SK-N-SH (cell line): Measurements from ENCODE around the gene CERCAM. TPM values are rescaled to one million over a fixed set of nuclear protein-coding genes. Genes with fewer than 3 reads are reported as not detected.

Experiments
- CTCF ChIA-PET: fragments of 300-600, 350-600 bp; formaldehyde crosslinking; extraction: SDS; loops from one replicate; lab custom pipeline; 2021; lab: Yijun Ruan, JAX
- POLR2A ChIA-PET: fragments of 350-600 bp; sonication (Branson Sonifier 250); formaldehyde crosslinking; extraction: SDS; loops from one replicate; lab custom pipeline; 2020; ENCODE audit warnings: antibody characterized with exemption, inconsistent platforms; lab: Yijun Ruan, JAX
- DNase-seq: peaks from one replicate; pipeline ENCODE4 v3.0.0; 2012
- H2AFZ ChIP-seq: fragments of 200-600 bp; sonication (generic); 2 replicates; pipeline ENCODE4 v1.8.1; 2016; ENCODE audit warnings: antibody characterized with exemption, mild to moderate bottlenecking, low read depth
- H3F3A ChIP-seq: fragments of 200-600 bp; sonication (generic); replicated peaks from 2 replicates; pipeline ENCODE3; 2016; ENCODE audit warnings: antibody characterized with exemption, mild to moderate bottlenecking; ENCODE audit not compliant: insufficient read depth
- H3K27ac ChIP-seq, 2 experiments: fragments of 200-500 bp in 1 of 2; fragments of 200-600 bp in 1 of 2; sonication (Bioruptor generic) in 1 of 2; sonication (generic), shearing (Covaris generic) in 1 of 2; 2 replicates each; pipeline versions ENCODE4 v1.5.1 to v1.6.1; 2014 to 2016; ENCODE audit warnings: low read depth in 2 of 2, inconsistent platforms in 1 of 2, low read length in 1 of 2, mild to moderate bottlenecking in 1 of 2, mixed read lengths in 1 of 2
- H3K27me3 ChIP-seq: fragments of 200-600 bp; sonication (generic), shearing (Covaris generic); 2 replicates; pipeline ENCODE4 v1.6.1; 2016; ENCODE audit warnings: mixed run types; ENCODE audit not compliant: insufficient read depth
- H3K36me3 ChIP-seq, 2 experiments: fragments of 200-500 bp in 1 of 2; fragments of 200-600 bp in 1 of 2; sonication (Bioruptor generic) in 1 of 2; sonication (generic) in 1 of 2; replicated peaks in 1 of 2; 2 replicates each; pipeline versions ENCODE3 to v1.5.1; 2014 to 2016; ENCODE audit warnings: low read length in 1 of 2, mild to moderate bottlenecking in 1 of 2; ENCODE audit not compliant: insufficient read depth in 2 of 2, control insufficient read depth in 1 of 2
- H3K4me1 ChIP-seq, 2 experiments: fragments of 200-500 bp in 1 of 2; fragments of 200-600 bp in 1 of 2; sonication (Bioruptor generic) in 1 of 2; sonication (generic), shearing (Covaris generic) in 1 of 2; 2 replicates each; pipeline versions ENCODE4 v1.5.1 to v1.6.1; 2014 to 2016; ENCODE audit warnings: low read depth in 1 of 2, low read length in 1 of 2, mixed run types in 1 of 2; ENCODE audit not compliant: insufficient read depth in 2 of 2, control insufficient read depth in 1 of 2
- H3K4me2 ChIP-seq: fragments of 200-600 bp; sonication (generic), shearing (Covaris generic); 2 replicates; pipeline ENCODE4 v1.6.1; 2017; ENCODE audit warnings: mixed run types
- H3K4me3 ChIP-seq, 2 experiments: fragments of 200-500 bp in 1 of 2; fragments of 200-600 bp in 1 of 2; sonication (Bioruptor generic) in 1 of 2; sonication (generic), shearing (Covaris generic) in 1 of 2; 2 replicates each; pipeline versions ENCODE4 v1.5.1 to v1.8.1; 2014 to 2016; ENCODE audit warnings: low read depth in 2 of 2, inconsistent platforms in 1 of 2, low read length in 1 of 2, mild to moderate bottlenecking in 1 of 2, mixed read lengths in 1 of 2, moderate library complexity in 1 of 2
- H3K79me2 ChIP-seq: fragments of 200-600 bp; sonication (generic); 2 replicates; pipeline ENCODE4 v1.8.1; 2017; ENCODE audit warnings: mild to moderate bottlenecking; ENCODE audit not compliant: insufficient read depth
- H3K9ac ChIP-seq: fragments of 200-600 bp; sonication (generic); 2 replicates; pipeline ENCODE4 v1.6.1; 2017; ENCODE audit warnings: mixed run types
- H3K9me2 ChIP-seq: fragments of 200-600 bp; sonication (generic); 2 replicates; pipeline ENCODE4 v1.6.1; 2017; ENCODE audit warnings: mixed run types
- H3K9me3 ChIP-seq: fragments of 200-600 bp; sonication (generic); 2 replicates; pipeline ENCODE4 v1.6.1; 2017; ENCODE audit warnings: mixed run types, mild to moderate bottlenecking, moderate library complexity
- H4K20me1 ChIP-seq: fragments of 200-600 bp; sonication (generic); 2 replicates; pipeline ENCODE4 v1.6.1; 2017; ENCODE audit warnings: mild to moderate bottlenecking, mixed run types; ENCODE audit not compliant: insufficient read depth
- CHD2 ChIP-seq: fragments of 150-350 bp; IDR thresholded peaks from 2 replicates; pipeline ENCODE4 v1.6.1; 2018; ENCODE audit warnings: low read length; ENCODE audit not compliant: partially characterized antibody
- EP300 ChIP-seq, 2 experiments: IDR thresholded peaks; 2 replicates each; pipeline versions ENCODE4 v1.4.0 to v1.6.1; 2012; ENCODE audit warnings: borderline replicate concordance in 1 of 2, low read depth in 1 of 2, low read length in 1 of 2
- FOSL2 ChIP-seq: IDR thresholded peaks from 2 replicates; pipeline ENCODE4 v1.4.0; 2012; ENCODE audit warnings: low read depth, mild to moderate bottlenecking, moderate library complexity, borderline replicate concordance
- FOXM1 ChIP-seq: IDR thresholded peaks from 2 replicates; pipeline ENCODE4 v1.4.0; 2012; ENCODE audit warnings: low read depth, mild to moderate bottlenecking
- GABPA ChIP-seq: IDR thresholded peaks from 2 replicates; pipeline ENCODE4 v1.4.0; 2012; ENCODE audit warnings: low read depth, mild to moderate bottlenecking
- NRF1 ChIP-seq: IDR thresholded peaks from 2 replicates; pipeline ENCODE4 v1.6.1; 2012; ENCODE audit warnings: low read depth, mild to moderate bottlenecking, low read length
- POLR2AphosphoS5 ChIP-seq: IDR thresholded peaks from 2 replicates; pipeline ENCODE4 v1.6.1; 2012; ENCODE audit warnings: low read depth, low read length
- RAD21 ChIP-seq: IDR thresholded peaks from 2 replicates; pipeline ENCODE4 v1.6.1; 2012; ENCODE audit warnings: mild to moderate bottlenecking, low read length
- RFX5 ChIP-seq: IDR thresholded peaks from 2 replicates; pipeline ENCODE4 v1.6.1; 2012; ENCODE audit warnings: mild to moderate bottlenecking, improper control_type of control experiment, low read length
- SMC3 ChIP-seq: IDR thresholded peaks from 2 replicates; pipeline ENCODE4 v1.6.1; 2012; ENCODE audit warnings: low read depth, low read length, improper control_type of control experiment
- TAF1 ChIP-seq: IDR thresholded peaks from 2 replicates; pipeline ENCODE4 v1.6.1; 2012; ENCODE audit warnings: low read depth, mild to moderate bottlenecking, low read length, moderate library complexity, borderline replicate concordance
- TEAD4 ChIP-seq: IDR thresholded peaks from 2 replicates; pipeline ENCODE4 v1.4.0; 2012; ENCODE audit warnings: mild to moderate bottlenecking, borderline replicate concordance; ENCODE audit not compliant: insufficient read depth
- YY1 ChIP-seq: IDR thresholded peaks from 2 replicates; pipeline ENCODE4 v1.4.0; 2012; ENCODE audit warnings: low read depth, mild to moderate bottlenecking
- WGBS: methylation state at CpG from one replicate; pipeline ENCODE4 v1.1.6; 2017; ENCODE audit warnings: low lambda C conversion rate; 5-methylcytosine and 5-hydroxymethylcytosine counted together
- polyA plus RNA-seq, 3 experiments: library from polyadenylated mRNA; depleted of rRNA; stranded (reverse); fragments of >200 nt; gene quantifications; 2 replicates each; pipeline ENCODE4 v1.2.3, GENCODE V29; 2012
- TF ChIP-seq, protein P1 (sequence below): IDR thresholded peaks from 2 replicates; pipeline ENCODE4; 2012
- TF ChIP-seq, protein P2 (sequence below): fragments of 150-350 bp; IDR thresholded peaks from 2 replicates; pipeline ENCODE4 v1.6.1; 2017; ENCODE audit warnings: antibody characterized with exemption, low read length, low read depth, borderline replicate concordance
- TF ChIP-seq, protein P3 (sequence below): fragments of 200-600 bp; sonication (generic); IDR thresholded peaks from 2 replicates; pipeline ENCODE4 v1.6.1; 2017; ENCODE audit warnings: antibody characterized with exemption, mild to moderate bottlenecking, moderate library complexity
- TF ChIP-seq, protein P4 (sequence below): IDR thresholded peaks from 2 replicates; pipeline ENCODE4 v1.4.0; 2012; ENCODE audit warnings: low read depth
- TF ChIP-seq, protein P5 (sequence below): IDR thresholded peaks from 2 replicates; pipeline ENCODE4 v1.4.0; 2012; ENCODE audit warnings: low read depth, borderline replicate concordance
- TF ChIP-seq, protein P6 (sequence below): fragments of 150-350 bp; IDR thresholded peaks from 2 replicates; pipeline ENCODE4 v1.6.1; 2016; ENCODE audit warnings: mild to moderate bottlenecking, low read depth, low read length
- TF ChIP-seq, protein P7 (sequence below): IDR thresholded peaks from 2 replicates; pipeline ENCODE4 v1.4.0; 2012; ENCODE audit warnings: low read depth, borderline replicate concordance

Gene CERCAM
- polyA plus RNA-seq, 1 of the 3 experiments (the other 2 are of a cell fraction), result 131 TPM

DNA sequence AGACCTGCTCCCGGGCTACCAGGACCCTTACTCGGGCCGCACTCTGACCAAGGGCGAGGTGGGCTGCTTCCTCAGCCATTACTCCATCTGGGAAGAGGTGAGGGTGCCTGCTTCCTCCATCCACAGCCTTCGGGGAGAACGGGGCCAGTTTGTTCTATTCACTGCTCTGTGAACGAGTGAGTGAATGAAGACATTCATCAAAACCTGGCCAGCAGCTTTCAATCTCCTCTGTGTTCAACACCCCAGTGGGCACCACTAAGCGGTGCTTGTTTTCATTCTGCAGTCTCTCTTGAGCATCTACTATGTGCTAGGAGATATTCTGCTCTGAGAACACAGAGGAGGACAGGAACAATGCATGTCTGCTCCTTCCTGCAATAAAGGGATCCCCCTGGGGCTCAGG, 10.6 kb downstream of the CERCAM start:
- H3K4me1 ChIP-seq, result no peaks in the 10 kb centered on the region
- POLR2A ChIA-PET, result no interaction called here
- H3K9ac ChIP-seq, result no peak overlapping the region
- H3K36me3 ChIP-seq, result no peaks in the 10 kb centered on the region
- no peak overlapping the region for H3K27ac ChIP-seq
- TF ChIP-seq, protein P1, sequence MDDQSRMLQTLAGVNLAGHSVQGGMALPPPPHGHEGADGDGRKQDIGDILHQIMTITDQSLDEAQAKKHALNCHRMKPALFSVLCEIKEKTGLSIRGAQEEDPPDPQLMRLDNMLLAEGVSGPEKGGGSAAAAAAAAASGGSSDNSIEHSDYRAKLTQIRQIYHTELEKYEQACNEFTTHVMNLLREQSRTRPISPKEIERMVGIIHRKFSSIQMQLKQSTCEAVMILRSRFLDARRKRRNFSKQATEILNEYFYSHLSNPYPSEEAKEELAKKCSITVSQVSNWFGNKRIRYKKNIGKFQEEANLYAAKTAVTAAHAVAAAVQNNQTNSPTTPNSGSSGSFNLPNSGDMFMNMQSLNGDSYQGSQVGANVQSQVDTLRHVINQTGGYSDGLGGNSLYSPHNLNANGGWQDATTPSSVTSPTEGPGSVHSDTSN, result no peak
- TF ChIP-seq RFX5 (no peak), POLR2AphosphoS5 (no peak), TEAD4 (no peak), SMC3 (no peak), GABPA (no peak), NRF1 (no peak), CHD2 (no peak), EP300 (IDR thresholded peaks at IDR 0.05; ENCODE audit: borderline replicate concordance in 1 of 2, low read depth in 1 of 2, low read length in 1 of 2) (no peak), FOSL2 (no peak), FOXM1 (no peak), YY1 (no peak), TAF1 (no peak), RAD21 (no peak)
- TF ChIP-seq, protein P2, sequence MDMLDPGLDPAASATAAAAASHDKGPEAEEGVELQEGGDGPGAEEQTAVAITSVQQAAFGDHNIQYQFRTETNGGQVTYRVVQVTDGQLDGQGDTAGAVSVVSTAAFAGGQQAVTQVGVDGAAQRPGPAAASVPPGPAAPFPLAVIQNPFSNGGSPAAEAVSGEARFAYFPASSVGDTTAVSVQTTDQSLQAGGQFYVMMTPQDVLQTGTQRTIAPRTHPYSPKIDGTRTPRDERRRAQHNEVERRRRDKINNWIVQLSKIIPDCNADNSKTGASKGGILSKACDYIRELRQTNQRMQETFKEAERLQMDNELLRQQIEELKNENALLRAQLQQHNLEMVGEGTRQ, result no peak
- TF ChIP-seq, protein P3, sequence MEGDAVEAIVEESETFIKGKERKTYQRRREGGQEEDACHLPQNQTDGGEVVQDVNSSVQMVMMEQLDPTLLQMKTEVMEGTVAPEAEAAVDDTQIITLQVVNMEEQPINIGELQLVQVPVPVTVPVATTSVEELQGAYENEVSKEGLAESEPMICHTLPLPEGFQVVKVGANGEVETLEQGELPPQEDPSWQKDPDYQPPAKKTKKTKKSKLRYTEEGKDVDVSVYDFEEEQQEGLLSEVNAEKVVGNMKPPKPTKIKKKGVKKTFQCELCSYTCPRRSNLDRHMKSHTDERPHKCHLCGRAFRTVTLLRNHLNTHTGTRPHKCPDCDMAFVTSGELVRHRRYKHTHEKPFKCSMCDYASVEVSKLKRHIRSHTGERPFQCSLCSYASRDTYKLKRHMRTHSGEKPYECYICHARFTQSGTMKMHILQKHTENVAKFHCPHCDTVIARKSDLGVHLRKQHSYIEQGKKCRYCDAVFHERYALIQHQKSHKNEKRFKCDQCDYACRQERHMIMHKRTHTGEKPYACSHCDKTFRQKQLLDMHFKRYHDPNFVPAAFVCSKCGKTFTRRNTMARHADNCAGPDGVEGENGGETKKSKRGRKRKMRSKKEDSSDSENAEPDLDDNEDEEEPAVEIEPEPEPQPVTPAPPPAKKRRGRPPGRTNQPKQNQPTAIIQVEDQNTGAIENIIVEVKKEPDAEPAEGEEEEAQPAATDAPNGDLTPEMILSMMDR, result no peak
- TF ChIP-seq, protein P4, sequence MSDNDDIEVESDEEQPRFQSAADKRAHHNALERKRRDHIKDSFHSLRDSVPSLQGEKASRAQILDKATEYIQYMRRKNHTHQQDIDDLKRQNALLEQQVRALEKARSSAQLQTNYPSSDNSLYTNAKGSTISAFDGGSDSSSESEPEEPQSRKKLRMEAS, result no peak
- TF ChIP-seq, protein P5, sequence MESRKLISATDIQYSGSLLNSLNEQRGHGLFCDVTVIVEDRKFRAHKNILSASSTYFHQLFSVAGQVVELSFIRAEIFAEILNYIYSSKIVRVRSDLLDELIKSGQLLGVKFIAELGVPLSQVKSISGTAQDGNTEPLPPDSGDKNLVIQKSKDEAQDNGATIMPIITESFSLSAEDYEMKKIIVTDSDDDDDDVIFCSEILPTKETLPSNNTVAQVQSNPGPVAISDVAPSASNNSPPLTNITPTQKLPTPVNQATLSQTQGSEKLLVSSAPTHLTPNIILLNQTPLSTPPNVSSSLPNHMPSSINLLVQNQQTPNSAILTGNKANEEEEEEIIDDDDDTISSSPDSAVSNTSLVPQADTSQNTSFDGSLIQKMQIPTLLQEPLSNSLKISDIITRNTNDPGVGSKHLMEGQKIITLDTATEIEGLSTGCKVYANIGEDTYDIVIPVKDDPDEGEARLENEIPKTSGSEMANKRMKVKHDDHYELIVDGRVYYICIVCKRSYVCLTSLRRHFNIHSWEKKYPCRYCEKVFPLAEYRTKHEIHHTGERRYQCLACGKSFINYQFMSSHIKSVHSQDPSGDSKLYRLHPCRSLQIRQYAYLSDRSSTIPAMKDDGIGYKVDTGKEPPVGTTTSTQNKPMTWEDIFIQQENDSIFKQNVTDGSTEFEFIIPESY, result no peak
- TF ChIP-seq, protein P6, sequence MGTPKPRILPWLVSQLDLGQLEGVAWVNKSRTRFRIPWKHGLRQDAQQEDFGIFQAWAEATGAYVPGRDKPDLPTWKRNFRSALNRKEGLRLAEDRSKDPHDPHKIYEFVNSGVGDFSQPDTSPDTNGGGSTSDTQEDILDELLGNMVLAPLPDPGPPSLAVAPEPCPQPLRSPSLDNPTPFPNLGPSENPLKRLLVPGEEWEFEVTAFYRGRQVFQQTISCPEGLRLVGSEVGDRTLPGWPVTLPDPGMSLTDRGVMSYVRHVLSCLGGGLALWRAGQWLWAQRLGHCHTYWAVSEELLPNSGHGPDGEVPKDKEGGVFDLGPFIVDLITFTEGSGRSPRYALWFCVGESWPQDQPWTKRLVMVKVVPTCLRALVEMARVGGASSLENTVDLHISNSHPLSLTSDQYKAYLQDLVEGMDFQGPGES, result no peak
- TF ChIP-seq, protein P7, sequence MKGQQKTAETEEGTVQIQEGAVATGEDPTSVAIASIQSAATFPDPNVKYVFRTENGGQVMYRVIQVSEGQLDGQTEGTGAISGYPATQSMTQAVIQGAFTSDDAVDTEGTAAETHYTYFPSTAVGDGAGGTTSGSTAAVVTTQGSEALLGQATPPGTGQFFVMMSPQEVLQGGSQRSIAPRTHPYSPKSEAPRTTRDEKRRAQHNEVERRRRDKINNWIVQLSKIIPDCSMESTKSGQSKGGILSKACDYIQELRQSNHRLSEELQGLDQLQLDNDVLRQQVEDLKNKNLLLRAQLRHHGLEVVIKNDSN, result no peak
- H3K9me2 ChIP-seq, result no peaks in the 10 kb centered on the region
- no peak overlapping the region for H3K4me2 ChIP-seq
- H3K4me3 ChIP-seq, result no peak overlapping the region
- no peaks in the 10 kb centered on the region for H3K9me3 ChIP-seq
- no peaks in the 10 kb centered on the region for H3K79me2 ChIP-seq
- 97% methylated on average over 5 of the region's 8 CpGs for WGBS
- no peaks in the 10 kb centered on the region for H3K27me3 ChIP-seq
- no peak for DNase-seq
- CTCF ChIA-PET, result no interaction called here
- H4K20me1 ChIP-seq, result no peaks in the 10 kb centered on the region
- H3F3A ChIP-seq, result no peaks in the 10 kb centered on the region
- H2AFZ ChIP-seq, result no peak overlapping the region
